Measurements from ENCODE around the gene AFAP1.

AFAP1 gene

GRCh38 chr4:7974425-7974824 is 34.8 kb upstream of the AFAP1 start:
- TF ChIP-seq, protein P1, sequence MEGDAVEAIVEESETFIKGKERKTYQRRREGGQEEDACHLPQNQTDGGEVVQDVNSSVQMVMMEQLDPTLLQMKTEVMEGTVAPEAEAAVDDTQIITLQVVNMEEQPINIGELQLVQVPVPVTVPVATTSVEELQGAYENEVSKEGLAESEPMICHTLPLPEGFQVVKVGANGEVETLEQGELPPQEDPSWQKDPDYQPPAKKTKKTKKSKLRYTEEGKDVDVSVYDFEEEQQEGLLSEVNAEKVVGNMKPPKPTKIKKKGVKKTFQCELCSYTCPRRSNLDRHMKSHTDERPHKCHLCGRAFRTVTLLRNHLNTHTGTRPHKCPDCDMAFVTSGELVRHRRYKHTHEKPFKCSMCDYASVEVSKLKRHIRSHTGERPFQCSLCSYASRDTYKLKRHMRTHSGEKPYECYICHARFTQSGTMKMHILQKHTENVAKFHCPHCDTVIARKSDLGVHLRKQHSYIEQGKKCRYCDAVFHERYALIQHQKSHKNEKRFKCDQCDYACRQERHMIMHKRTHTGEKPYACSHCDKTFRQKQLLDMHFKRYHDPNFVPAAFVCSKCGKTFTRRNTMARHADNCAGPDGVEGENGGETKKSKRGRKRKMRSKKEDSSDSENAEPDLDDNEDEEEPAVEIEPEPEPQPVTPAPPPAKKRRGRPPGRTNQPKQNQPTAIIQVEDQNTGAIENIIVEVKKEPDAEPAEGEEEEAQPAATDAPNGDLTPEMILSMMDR (IDR thresholded peaks at IDR 0.05): no peak
- Histone ChIP-seq H3K27ac (no peak overlapping the region), H3K79me2 (no peaks in the 10 kb centered on the region), H3K4me3 (ENCODE audit: low read depth, low read length) (no peak overlapping the region), H3K4me1 (peaks cover 5% of the 10 kb centered on the region), H3K9me3 (ENCODE audit: control insufficient read depth, low read length) (no peaks in the 10 kb centered on the region), H3K36me3 (ENCODE audit: control insufficient read depth, insufficient read depth, low read length) (no peaks in the 10 kb centered on the region), H3K9ac (no peak overlapping the region), H3K4me2 (ENCODE audit: low read length) (no peak overlapping the region), H3K27me3 (ENCODE audit: control insufficient read depth, insufficient read depth, low read length) (no peaks in the 10 kb centered on the region), H2AFZ (no peak overlapping the region)

- no peaks in the 10 kb centered on the region for H3K27me3 ChIP-seq (ENCODE audit: control insufficient read depth, insufficient read depth, low read length)
- TF ChIP-seq, protein P1 (IDR thresholded peaks at IDR 0.05): no peak
- H3K79me2 ChIP-seq: no peaks in the 10 kb centered on the region
- no peaks in the 10 kb centered on the region for H3K9me3 ChIP-seq (ENCODE audit: control insufficient read depth, low read length)
- H3K4me1 ChIP-seq: peaks cover 5% of the 10 kb centered on the region
- no peak overlapping the region for H3K9ac ChIP-seq
- H3K4me2 ChIP-seq (ENCODE audit: low read length): no peak overlapping the region
- no peaks in the 10 kb centered on the region for H3K36me3 ChIP-seq (ENCODE audit: control insufficient read depth, insufficient read depth, low read length)
- no peak overlapping the region for H3K4me3 ChIP-seq (ENCODE audit: low read depth, low read length)
- peak overlapping the region; percentile 42 for H2AFZ ChIP-seq
- H3K27ac ChIP-seq: no peak overlapping the region
Observed at GRCh38 chr4:7973545-7973981, 33.9 kb upstream of the AFAP1 start.

GRCh38 chr4:7971881-7972500 is 32.3 kb upstream of the AFAP1 start:
- Histone ChIP-seq H3K36me3 (ENCODE audit: control insufficient read depth, insufficient read depth, low read length) (no peaks in the 10 kb centered on the region), H3K4me2 (ENCODE audit: low read length) (no peak overlapping the region), H3K9me3 (ENCODE audit: control insufficient read depth, low read length) (no peaks in the 10 kb centered on the region), H3K4me1 (peaks cover 5% of the 10 kb centered on the region), H3K27ac (no peak overlapping the region), H3K9ac (no peak overlapping the region), H3K4me3 (ENCODE audit: low read depth, low read length) (no peak overlapping the region), H2AFZ (no peak overlapping the region), H3K79me2 (no peaks in the 10 kb centered on the region), H3K27me3 (ENCODE audit: control insufficient read depth, insufficient read depth, low read length) (no peaks in the 10 kb centered on the region)
- TF ChIP-seq, protein P1 (IDR thresholded peaks at IDR 0.05): no peak

DNA sequence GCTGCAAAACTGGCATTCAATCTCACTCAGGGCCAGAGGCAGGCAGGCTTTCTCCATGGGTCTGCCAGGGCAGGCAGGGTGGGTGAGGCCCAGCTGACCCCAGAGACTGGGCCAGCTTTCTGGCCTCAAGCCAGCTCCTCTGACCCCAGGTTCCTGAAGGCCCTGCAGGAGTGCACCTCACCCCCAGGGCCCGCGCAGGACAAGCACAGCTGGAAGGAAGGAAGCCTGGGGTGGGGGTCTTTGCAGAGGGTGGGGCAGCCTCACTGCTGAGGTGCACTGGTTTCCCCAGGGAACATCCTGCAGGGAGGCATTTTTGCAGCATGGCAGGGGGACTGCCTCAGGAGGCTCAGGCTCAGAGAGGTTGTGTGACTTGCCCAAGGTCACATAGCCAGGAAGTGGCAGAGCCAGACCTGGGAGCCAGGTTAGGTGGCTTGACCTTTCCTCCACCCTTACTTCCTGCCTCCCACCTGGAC is 31.5 kb upstream of the AFAP1 start:
- Histone ChIP-seq H3K27me3 (ENCODE audit: control insufficient read depth, insufficient read depth, low read length) (no peaks in the 10 kb centered on the region), H2AFZ (no peak overlapping the region), H3K4me2 (ENCODE audit: low read length) (no peak overlapping the region), H3K4me3 (ENCODE audit: low read depth, low read length) (no peak overlapping the region), H3K9ac (no peak overlapping the region), H3K79me2 (no peaks in the 10 kb centered on the region), H3K9me3 (ENCODE audit: control insufficient read depth, low read length) (no peaks in the 10 kb centered on the region), H3K27ac (peak overlapping the region; percentile 93), H3K4me1 (peaks cover 5% of the 10 kb centered on the region), H3K36me3 (ENCODE audit: control insufficient read depth, insufficient read depth, low read length) (no peaks in the 10 kb centered on the region)
- TF ChIP-seq, protein P1 (IDR thresholded peaks at IDR 0.05): no peak
